ENCODE data around the gene RNASE9. TPM values are rescaled to one million over a fixed set of nuclear protein-coding genes. Genes with fewer than 3 reads are reported as not detected.

Gene RNASE9
- total and polyA plus RNA-seq, 9 of the 15 experiments (the other 6 are each of a cell fraction or from before 2014, with no cell fraction given), result not detected

DNA sequence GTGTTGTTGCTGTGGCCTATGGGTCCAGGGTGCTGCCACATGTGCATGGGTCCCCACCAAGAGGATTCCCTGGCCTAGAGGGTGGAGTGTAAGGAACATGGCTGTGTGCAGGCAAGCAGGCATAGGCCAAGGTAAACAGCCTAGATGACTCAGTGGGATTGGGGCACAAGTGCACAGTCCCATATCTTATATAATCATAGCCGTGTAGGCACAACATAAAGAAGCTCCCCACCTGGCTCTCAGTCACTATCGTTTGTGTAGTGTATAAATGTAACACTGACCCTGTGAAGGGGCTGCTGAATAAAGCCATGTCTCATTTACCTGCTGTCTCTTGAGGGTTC, 46.0 kb upstream of the RNASE9 start:
- no peak overlapping the region for H3K9ac ChIP-seq (ENCODE audit: insufficient read depth in 1 of 2, low read depth in 2 of 2, low read length in 2 of 2)
- H3K4me2 ChIP-seq (ENCODE audit: insufficient read depth, low read length), result no peak overlapping the region
- H3K9me3 ChIP-seq (replicated peaks; ENCODE audit: control insufficient read depth, insufficient read depth, low read depth, low read length), result no peaks in the 10 kb centered on the region
- no peak overlapping the region for H3K27ac ChIP-seq (ENCODE audit: extremely low read depth, low read depth, low read length)
- ChIA-PET POLR2A (interaction anchor here (0.6 to 1.4 kb wide), 3 partner anchors 16 to 253 kb away, joined by 3 read pairs; no protein-coding TSS in a partner anchor), CTCF (ENCODE audit: low intra/inter-chr PET ratio) (interaction anchor here (1.3 to 1.7 kb wide), 2 partner anchors 75 to 279 kb away, joined by 3 to 7 read pairs; no protein-coding TSS in a partner anchor)
- H3K27me3 ChIP-seq (ENCODE audit: control insufficient read depth in 2 of 2, insufficient read depth in 2 of 2, low read length in 2 of 2), result no peaks in the 10 kb centered on the region
- no peaks in the 10 kb centered on the region for H3K9me1 ChIP-seq (ENCODE audit: control insufficient read depth, insufficient read depth, low read length)
- no TSS peak for BruUV-seq (replicated peaks)
- H2AFZ ChIP-seq (ENCODE audit: low read depth, low read length), result no peak overlapping the region
- in situ Hi-C loops (cut with MboI) (loop anchor here (10.0 kb wide), 1 partner anchor 192 kb away; the partner anchor contains the start of gene TEP1), intact Hi-C loops (cut with micrococcal nuclease) (loop anchor here (1.0 to 5.0 kb wide), 5 partner anchors 60 to 345 kb away; partner anchors contain the start of gene APEX1)
- TF ChIP-seq CXXC5 (CRISPR knock-in tag; IDR thresholded peaks at IDR 0.05) (no peak), SMAD3 (CRISPR knock-in tag; conservative IDR thresholded peaks at IDR 0.05) (no peak), HNRNPL (IDR thresholded peaks at IDR 0.05; ENCODE audit: low read depth, low read length) (no peak), ERF (CRISPR knock-in tag; IDR thresholded peaks at IDR 0.05) (no peak), SIX5 (IDR thresholded peaks at IDR 0.05; ENCODE audit: borderline replicate concordance in 1 of 2, insufficient read depth in 1 of 2, low read depth in 1 of 2, low read length in 2 of 2) (no peak), ZNF311 (CRISPR knock-in tag; IDR thresholded peaks at IDR 0.05) (no peak), TEAD4 (IDR thresholded peaks at IDR 0.05; ENCODE audit: low read length) (no peak), TEAD4 (CRISPR knock-in tag; IDR thresholded peaks at IDR 0.05; ENCODE audit: borderline replicate concordance) (no peak), NR2C1 (IDR thresholded peaks at IDR 0.05) (no peak), NR2C1 (tag; IDR thresholded peaks at IDR 0.05) (no peak)
- TF ChIP-seq, protein P1, sequence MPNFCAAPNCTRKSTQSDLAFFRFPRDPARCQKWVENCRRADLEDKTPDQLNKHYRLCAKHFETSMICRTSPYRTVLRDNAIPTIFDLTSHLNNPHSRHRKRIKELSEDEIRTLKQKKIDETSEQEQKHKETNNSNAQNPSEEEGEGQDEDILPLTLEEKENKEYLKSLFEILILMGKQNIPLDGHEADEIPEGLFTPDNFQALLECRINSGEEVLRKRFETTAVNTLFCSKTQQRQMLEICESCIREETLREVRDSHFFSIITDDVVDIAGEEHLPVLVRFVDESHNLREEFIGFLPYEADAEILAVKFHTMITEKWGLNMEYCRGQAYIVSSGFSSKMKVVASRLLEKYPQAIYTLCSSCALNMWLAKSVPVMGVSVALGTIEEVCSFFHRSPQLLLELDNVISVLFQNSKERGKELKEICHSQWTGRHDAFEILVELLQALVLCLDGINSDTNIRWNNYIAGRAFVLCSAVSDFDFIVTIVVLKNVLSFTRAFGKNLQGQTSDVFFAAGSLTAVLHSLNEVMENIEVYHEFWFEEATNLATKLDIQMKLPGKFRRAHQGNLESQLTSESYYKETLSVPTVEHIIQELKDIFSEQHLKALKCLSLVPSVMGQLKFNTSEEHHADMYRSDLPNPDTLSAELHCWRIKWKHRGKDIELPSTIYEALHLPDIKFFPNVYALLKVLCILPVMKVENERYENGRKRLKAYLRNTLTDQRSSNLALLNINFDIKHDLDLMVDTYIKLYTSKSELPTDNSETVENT (CRISPR knock-in tag; IDR thresholded peaks at IDR 0.05), result no peak
- TF ChIP-seq, protein P2, sequence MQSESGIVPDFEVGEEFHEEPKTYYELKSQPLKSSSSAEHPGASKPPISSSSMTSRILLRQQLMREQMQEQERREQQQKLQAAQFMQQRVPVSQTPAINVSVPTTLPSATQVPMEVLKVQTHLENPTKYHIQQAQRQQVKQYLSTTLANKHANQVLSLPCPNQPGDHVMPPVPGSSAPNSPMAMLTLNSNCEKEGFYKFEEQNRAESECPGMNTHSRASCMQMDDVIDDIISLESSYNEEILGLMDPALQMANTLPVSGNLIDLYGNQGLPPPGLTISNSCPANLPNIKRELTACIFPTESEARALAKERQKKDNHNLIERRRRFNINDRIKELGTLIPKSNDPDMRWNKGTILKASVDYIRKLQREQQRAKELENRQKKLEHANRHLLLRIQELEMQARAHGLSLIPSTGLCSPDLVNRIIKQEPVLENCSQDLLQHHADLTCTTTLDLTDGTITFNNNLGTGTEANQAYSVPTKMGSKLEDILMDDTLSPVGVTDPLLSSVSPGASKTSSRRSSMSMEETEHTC (IDR thresholded peaks at IDR 0.05), result no peak
- TF ChIP-seq, protein P3, sequence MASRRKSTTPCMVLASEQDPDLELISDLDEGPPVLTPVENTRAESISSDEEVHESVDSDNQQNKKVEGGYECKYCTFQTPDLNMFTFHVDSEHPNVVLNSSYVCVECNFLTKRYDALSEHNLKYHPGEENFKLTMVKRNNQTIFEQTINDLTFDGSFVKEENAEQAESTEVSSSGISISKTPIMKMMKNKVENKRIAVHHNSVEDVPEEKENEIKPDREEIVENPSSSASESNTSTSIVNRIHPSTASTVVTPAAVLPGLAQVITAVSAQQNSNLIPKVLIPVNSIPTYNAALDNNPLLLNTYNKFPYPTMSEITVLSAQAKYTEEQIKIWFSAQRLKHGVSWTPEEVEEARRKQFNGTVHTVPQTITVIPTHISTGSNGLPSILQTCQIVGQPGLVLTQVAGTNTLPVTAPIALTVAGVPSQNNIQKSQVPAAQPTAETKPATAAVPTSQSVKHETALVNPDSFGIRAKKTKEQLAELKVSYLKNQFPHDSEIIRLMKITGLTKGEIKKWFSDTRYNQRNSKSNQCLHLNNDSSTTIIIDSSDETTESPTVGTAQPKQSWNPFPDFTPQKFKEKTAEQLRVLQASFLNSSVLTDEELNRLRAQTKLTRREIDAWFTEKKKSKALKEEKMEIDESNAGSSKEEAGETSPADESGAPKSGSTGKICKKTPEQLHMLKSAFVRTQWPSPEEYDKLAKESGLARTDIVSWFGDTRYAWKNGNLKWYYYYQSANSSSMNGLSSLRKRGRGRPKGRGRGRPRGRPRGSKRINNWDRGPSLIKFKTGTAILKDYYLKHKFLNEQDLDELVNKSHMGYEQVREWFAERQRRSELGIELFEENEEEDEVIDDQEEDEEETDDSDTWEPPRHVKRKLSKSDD (conservative IDR thresholded peaks at IDR 0.05; ENCODE audit: low read length), result no peak
- no peaks in the 10 kb centered on the region for H3K79me2 ChIP-seq (ENCODE audit: control insufficient read depth, insufficient read depth, low read length)
- no peak for ATAC-seq
- 12% methylated on average over 2 of the region's 2 CpGs for WGBS (ENCODE audit: insufficient coverage, low coverage, missing lambda C conversion rate)
- no peak overlapping the region for H3K4me3 ChIP-seq
- no peak for DNase-seq (ENCODE audit: extremely low read depth in 1 of 4, low spot score in 3 of 4)
- H3K36me3 ChIP-seq (ENCODE audit: control insufficient read depth, insufficient read depth, low read length), result no peaks in the 10 kb centered on the region
- no peak for FAIRE-seq
- H3K4me1 ChIP-seq (replicated peaks in 1 of 2; ENCODE audit: control insufficient read depth in 2 of 2, insufficient read depth in 2 of 2, low read length in 2 of 2), result peaks cover 0 to 6% of the 10 kb centered on the region in 2 experiments; a peak in 3 of 5 replicates
- H4K20me1 ChIP-seq (replicated peaks; ENCODE audit: control insufficient read depth, insufficient read depth, low read length), result no peaks in the 10 kb centered on the region
